HG02571 (cell line): Measurements from ENCODE around the gene RNF175.
A peak's percentile ranks its signal among the peaks of the same experiment; 100 is the strongest.
"Not testable (repeated sequence)": the region's sequence is repeated elsewhere in the genome, so short reads cannot be mapped to it uniquely, and the experiment has no call there.

Experiments
- ATAC-seq: cut with Tn5 transposase; IDR thresholded peaks from one replicate; pipeline ENCODE4 v1.9.1; 2021; ENCODE audit warnings: mild to moderate bottlenecking, moderate library complexity; ENCODE audit not compliant: unreplicated experiment

Gene RNF175

DNA sequence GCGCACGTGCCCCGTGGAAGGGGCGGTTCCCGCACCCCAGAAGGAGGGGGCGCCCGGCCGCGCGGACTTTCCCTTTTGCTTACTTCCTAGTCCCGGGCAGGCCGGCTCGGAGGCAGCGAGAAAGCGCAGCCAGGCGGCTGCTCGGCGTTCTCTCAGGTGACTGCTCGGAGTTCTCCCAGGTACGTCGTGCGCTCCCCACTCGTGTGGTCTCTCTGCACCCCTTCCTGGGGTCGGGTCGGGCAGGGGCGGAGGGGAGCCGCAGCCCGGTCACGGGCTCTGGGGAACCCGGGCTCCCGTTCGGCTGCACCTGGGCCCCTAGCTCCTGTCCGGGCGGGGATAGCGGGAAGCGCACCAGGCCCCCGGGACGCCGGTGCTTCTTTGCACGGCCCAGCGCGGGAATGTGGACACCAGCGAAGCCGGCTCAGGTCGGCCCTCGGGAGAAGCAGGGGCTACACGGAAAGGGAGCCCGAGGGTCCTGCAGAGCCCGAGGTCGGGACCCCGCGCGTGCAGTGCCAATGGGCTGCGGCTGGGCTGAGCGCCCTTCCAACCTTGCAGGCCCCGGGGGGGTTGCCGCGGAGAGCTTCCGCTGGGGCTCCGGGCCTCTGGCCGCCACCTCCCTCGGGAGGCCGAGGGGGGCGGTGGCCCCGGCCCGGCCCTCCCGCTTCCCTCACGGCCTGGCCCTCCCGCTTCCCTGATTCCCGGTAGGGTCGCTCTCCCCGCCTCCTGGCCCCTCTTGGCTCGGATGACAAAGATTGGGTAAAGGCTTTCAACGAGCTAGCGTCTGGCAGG is 75.4 kb downstream of the RNF175 start, which contains the start of gene TLR2:
TLR2 (plus strand) TSS at position 99 of the 789 bp plus-strand sequence. CDS start 18,628 bp downstream, outside the sequence.
- peak; percentile 89 for ATAC-seq

DNA sequence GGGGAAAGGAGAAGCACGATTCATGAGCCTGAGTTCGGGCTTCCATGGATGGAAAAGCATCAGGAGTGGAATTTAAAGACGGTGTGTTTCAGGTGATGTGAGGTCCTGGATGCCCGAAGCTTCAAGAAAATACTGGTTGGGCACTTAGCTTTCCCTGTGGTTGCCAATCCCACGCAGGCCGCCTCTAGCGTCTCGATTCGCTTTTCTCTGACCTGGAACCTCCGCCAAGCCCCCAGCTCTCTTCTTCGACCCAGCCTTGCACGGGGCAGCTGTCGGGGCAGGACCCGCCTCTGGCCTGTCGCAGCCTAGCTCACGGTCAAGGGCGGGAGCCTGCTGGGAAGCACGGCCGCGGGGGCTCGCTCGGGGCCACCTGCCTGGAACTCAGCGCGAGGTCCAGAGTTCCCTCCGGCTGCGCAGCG is 76.1 kb downstream of the RNF175 start:
- ATAC-seq = no peak

DNA sequence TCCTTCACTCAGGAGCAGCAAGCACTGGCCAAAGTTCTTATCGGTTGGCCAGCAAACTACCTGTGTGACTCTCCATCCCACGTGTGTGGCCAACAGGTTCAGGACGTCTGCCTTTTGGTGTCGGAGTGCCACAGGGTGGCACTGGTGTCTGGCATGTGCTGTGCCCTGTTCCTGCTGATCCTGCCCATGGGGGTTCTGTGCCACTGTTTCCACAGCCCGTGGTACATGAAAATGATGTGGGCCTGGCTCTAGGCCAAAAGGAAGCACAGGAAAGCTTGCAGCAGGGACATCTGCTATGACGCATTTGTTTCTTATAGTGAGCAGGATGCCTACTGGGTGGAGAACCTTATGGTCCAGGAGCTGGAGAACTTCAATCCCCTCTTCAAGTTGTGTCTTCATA is 80.3 kb downstream of the RNF175 start:
- no peak for ATAC-seq

DNA sequence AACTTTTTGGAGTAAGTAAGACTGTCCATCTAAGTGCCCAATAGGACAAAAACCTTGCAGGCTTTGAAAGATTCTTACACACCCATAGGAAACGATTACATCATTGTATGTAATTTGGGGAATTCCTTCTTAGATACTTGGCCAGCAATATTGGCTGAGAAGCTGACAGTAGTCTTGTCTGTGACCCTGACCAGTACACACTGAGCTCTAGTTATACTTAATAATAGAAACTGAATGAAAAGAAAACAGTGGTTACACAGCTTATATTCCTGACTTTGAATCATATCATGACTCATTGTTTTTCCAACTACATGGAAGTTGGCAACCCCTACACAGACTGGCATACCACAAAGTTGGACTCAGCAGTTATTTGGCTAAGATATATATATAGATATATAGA is 82.8 kb downstream of the RNF175 start:
- ATAC-seq = no peak

DNA sequence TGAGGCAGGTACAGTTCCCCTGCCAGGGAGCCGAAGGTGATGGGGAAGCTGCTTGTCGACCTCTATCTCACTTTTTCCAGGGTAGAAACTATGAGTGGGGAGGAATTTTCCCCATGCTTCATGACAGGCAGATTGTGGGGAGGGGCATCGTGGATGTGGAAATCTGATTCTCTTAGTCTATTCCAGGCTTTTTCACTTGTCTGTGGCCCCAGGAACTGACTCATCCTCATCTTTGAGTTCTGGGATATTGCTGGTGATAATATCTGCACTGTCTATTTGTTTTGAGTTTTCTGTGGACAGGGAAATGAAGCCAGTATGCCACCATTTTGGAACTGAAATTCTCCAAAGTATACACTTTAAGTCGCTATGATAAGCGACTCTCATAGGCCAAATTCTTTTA is 83.3 kb downstream of the RNF175 start:
- ATAC-seq = no peak

DNA sequence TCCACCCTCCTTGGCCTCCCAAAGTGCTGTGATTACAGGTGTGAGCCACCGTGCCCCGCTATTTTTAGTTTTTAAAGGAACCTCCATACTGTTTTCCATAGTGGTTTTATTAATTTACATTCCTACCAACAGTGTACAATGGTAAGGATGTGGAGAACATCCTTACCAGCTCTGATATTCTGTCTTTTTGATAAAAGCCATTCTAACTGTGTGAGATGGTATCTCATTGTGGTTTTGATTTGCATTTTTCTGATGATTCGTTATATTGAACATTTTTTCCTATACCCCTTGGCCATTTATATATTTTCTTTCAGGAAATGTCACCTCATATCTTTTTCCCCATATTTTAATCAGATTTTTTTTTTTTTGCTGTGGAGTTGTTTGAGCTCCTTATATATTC is 90.0 kb downstream of the RNF175 start:
- no peak for ATAC-seq

DNA sequence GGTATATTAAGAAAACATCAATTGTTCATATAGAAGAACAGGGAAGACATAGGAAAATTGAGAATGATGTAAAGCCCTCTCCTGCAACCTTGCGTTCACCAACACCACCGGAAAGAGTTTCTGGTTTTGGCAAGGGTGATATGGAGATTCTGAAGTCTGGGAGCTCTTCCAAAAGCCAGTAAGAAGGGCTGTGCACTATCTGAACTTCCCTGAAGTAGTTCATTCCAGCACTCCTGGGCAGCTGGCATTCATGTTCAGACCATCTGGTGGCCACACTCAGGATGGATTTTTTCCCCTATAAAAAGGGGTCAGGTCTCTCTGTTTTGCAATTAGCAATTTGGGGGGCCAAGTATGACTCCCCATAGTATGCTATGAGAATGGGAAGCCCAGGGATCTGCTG is 91.2 kb downstream of the RNF175 start:
- no peak for ATAC-seq

DNA sequence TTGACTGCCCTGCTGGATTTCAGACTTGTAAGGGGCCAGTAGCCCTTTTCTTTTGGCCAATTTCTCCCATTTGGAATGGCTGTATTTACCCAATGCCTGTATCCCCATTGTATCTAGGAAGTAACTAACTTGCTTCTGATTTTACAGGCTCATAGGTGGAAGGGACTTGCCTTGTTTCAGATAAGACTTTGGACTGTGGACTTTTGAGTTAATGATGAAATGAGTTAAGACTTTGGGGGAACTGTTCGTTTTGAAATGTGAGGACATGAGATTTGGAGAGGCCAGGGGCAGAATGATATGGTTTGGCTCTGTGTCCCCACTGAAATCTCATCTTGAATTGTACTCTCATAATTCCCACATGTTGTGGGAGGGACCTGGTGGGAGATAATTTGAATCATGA is 93.3 kb downstream of the RNF175 start:
- ATAC-seq = not testable (repeated sequence)

DNA sequence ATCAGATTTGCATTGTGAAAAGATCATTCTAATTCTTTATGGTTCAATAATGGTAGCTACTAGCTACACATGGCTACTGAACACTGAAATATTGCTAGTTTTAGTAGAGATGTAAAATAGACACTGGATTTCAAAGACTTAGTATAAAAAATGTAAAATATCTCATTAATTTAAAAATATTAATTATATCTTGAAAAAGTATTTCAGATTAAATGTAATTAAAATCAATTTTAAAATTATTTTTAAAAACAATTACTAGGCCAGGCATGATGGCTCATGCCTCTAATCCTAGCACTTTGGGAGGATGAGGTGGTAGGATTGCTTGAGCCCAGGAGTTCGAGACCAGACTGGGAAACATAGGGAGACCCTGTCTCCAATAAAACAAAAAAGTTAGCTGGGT is 96.2 kb downstream of the RNF175 start:
- ATAC-seq = no peak

DNA sequence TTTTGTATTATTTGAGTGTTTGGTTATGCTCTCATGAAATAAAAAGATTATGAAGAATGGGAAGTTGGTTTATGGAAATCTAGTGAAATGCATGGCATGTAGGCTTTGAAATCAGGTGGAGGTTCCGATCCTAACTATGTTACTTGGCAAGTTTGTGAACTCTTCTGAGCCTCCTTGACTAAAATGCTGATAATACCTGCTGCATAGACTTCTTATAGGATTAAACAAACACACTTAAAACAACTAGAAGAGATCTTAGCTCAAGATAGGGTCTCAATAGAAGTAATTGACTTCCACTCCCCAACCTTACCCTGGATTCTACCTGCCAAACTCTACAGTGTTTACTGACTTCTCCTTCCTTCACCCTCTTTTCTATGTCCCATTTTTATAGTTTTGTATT is 97.9 kb downstream of the RNF175 start:
- ATAC-seq = no peak

DNA sequence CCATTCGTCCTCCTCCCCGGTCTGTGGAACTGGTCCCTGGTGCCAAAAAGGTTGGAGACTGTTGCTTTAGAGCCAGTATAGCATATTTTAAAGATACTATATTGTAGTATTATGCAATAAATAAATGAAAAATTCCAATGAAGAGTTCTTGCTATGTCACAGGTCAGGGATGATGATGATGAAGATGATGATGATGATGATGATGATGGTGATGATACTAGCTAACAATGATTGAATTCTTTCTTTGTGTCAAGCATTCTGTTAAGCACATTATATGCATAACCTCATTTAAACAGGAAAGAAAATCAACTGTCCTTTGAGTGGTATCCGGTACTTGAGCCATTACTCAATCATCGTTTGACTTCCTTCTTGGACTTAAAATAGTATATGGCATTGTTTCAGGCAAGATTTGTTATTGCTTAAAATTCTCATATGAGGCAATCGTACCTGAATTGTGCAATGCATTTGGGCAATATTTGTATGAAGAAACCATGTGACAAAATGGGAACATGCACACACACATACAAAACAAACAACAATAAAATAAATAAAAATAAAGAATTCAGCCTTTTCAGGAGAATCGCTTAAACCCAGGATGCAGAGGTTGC is 98.5 kb downstream of the RNF175 start:
- ATAC-seq = no peak
